Middle frontal gyrus (tissue), 1 donor: ENCODE results near the gene USP28.

Experiments
- DNase-seq: peaks from one replicate; pipeline ENCODE4 v3.0.0-alpha.2; 2015; ENCODE audit warnings: low spot score; ENCODE audit errors: extremely low spot score

Gene USP28

DNA sequence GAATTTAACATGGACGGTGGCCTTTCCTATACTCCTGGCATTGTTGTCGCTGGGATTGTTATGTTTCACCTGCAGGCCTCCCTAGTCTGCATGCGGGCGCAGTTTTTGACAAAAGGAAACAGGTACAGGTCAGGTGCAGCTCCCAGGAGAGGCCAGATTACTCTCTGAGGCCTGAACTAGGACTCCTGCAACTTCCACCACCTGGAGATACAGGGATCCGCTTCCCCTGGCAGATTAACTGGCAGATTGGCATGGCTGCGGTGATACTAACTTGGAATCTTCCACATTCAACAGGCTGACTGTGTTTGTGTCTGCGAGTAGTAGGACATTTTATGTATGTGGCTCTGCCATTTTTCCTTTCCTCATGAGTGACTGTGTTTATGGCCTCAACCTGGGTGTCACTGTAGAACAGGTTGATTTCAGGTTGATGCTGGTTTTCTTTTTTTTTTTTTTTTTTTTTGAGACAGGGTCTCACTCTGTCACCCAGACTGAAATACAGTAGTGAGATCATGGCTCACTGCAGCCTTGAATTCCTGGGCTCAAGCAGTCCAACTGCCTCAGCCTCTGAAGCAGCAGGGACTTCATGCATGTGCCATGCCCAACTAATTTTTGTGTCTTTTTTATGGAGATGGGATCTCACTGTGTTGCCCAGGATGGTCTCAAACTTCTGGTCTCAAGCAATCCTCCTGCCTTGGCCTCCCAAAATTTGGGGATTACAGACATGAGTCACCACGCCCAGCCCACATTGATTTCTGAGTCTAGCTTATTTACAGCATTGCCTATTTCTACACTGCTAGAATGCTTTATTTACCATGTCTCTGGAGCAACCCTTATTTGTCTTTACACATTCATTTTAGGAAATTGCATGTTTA is 1.7 kb upstream of the USP28 start:
- DNase-seq = no peak

DNA sequence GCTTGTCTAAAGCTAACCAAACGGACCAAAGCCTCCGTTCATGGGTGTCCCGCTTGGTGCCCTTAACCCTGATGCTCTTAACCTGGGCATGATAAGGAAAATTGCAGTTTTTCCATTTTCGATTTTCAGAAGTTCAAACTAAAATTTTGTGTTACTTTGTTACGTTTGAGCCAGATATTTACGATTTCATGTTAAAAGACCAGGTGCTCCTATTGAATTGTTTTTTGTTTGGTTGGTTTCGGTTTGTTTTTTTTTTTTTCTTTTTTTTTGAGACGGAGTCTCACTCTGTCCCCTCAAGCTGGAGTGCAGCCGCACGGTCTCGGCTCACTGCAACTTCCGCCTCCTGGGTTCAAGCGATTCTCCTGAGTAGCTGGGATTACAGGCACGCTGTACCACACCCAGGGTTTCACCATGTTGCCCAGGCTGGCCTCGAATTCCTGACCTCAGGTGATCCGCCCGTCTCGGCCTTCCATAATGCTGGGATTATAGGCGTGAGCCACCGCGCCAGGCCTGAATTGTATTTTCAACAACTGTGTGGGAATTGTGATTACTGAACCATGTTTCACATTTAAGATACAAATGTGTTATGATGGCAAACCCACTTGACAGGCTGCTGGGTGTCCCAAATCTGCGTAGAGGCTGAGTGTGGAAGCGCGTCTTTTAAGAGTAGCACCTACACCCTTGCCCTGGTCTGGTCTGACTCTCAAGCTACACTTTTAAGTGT is 864 bp upstream of the USP28 start:
- no peak for DNase-seq

DNA sequence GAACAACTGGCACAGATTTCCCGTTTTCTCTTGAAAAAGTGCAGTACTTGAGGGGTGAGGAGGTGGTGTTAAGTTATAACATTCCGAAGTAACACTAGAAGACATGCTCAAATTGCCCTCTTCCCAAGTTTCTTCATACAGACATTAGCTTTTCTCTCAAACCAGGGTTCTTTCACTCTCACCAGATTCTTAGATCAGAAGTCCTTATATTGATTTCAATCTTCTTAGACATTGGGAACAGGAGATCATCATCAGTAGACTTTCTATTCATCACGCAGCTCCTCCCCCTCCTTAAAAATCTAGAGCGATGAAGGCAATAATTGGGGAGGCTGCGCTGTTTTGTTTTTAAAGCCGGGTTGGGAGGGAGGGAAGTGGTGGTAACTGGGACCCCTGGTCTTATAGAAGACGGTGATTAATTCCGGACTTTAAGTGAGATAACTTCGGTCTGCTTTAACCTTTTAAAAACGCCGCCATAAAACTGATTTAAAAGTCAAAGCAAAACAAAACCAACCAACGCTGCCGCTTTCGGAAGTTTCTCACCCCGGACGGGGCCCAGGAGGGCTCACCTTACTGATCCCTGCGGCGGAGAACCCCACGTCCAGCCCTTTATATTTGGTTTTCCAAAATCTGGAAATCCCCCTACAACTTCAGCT is 665 bp downstream of the USP28 start:
- no peak for DNase-seq

DNA sequence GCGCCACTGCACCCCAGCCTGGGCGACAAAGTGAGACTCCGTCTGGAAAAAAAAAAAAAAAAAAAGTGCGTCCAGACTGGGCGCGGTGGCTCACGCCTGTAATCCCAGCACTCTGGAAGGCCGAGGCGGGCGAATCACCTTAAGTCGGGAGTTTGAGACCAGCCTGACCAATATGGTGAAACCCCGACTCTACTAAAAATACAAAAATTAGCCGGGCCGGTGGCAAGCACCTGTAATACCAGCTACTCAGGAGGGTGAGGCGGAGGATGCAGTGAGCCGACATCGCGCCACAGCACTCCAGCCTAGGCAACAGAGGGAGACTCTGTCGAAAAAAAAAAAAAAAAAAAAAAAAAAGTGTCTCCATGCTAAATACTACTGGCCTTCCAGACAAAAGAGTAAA is 1.3 kb downstream of the USP28 start:
- DNase-seq = no peak

- DNase-seq = no peak
Observed at GRCh38 chr11:113873236-113873626, 2.1 kb downstream of the USP28 start.

GRCh38 chr11:113871336-113871735 is 4.0 kb downstream of the USP28 start:
- DNase-seq = no peak

DNA sequence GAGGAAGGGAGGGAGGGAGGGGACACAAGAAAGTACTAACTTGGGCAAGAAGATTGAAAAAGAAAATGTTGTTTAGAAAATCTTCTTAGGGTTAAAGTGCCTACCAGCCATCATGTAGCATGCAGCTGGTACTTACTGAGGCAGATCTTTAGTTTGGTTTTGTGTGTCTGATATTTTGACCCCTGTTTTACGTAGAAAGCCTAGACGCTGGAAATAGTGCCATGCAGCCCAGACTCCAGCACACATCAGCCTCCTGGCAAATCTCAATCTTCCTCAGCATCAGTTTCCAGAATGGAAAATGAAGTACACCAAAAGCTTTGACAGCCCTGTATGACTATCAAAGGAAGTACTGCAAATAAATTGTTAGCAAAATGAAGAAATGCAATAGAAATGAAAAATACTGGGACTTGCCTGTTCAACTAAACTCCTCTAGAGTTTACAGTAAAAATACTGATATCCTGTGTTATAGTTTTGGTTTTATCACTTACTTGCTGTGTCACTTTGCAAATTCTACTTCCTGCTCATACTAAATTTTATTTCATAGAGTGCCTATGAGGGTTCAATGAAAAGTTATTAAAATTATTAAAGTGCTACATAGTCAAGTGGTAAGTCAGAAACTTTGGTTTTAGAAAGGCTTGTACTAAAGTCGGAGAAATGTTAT is 7.4 kb downstream of the USP28 start:
- no peak for DNase-seq

DNA sequence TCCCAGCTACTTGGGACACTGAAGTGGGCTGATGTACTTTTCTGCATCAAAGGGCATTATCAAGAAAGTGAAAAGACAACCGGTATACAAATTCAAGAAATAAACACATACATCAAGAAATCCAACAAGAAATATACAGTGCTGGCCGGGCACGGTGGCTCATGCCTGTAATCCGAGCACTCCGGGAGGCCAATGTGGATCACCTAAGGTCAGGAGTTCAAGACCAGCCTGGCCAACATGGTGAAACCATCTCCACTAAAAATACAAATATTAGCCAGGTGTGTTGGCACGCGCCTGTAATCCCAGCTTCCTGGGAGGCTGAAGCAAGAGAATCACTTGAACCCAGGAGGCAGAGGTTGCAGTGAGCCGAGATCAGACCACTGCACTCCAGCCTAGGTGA is 9.5 kb downstream of the USP28 start:
- DNase-seq = no peak

DNA sequence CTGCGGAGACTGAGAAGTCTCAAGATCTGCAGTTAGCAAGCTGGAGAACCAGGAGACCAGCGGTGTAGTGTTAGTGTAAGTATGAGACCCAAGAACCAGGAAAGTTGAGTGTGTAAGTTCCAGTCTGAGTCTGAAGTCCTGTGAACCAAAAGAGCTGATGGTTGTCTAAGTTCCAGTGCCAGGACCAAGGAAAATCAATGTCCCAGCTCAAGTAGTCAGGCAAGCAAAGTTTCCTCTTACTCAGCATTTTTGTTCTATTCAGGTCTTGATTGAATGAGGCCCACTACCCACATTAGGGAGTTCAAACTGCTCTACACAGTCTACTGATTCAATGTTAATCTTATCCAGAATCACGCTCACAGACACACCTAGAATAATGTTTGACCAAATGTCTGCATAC is 11.0 kb downstream of the USP28 start:
- DNase-seq = no peak

DNA sequence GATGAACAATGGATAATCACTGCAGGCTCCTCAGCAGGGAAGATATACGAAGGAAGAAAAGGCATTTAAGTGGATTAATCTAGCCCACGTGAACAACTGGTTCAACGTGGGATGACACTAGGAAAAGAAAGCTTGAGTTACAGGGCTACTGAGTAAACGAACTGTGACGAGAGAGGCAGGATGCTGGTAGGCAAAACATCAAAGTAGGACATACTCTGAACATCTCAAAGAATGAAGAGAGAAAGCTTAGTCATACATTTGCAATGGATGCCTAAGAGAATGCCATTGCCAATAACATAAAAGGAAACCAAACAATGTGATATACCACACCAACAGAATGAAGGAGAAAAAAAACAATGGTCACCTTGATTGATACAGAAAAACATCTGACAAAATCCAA is 12.9 kb downstream of the USP28 start:
- no peak for DNase-seq

DNA sequence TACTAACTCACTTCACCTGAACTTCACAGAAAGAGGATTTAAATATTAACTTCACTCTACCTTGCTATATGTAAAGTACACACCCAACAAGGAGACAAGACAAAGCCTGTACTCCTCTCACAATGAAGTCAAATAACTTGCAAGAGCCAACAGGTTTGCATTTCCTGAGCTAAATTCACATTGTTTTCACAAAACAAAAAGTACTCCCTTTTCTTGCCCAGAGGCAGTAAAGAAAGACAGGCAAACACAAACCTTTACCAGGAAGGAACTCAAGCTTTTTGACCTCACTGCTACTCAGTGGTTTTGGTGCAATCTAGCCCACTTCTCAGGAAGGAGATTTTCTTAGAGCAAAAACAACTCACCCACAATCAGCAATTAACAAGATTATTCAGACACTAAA is 15.7 kb downstream of the USP28 start:
- no peak for DNase-seq

DNA sequence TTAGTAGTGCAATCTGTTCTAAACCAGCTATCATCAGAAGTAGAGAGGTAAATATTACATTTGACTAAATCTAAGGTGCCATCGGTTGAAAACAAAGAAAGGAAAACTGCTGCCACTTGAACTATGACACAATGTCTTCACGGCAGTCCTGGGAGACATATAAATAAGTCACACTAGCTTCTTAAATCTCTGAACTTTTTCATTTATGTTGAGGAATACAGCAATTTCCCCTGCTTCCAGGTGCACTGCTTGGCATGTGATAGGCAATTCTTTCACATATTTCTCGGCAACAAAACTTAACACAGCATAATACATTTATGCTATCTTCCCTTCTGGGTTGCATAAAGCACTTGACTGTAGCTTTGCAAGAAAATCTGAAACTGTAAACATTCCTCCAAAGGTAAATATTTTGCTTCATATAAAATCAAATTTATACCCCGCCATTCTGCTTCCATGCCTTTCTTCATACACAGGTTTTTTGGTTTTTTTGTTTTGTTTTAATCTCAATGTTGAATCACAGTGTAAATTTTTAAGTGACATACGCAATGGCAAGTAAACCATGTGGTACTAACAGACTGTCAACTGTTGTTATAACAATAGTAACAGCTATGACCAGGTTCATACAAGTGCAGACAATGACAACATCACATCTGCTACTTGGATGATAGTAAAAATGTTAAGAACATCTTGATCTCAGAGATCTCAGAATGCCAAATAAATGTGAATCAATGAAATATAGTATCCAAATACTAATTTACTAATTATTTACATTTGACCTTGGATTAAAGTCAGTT is 18.2 kb downstream of the USP28 start:
- no peak for DNase-seq

GRCh38 chr11:113855803-113856202 is 19.6 kb downstream of the USP28 start:
- DNase-seq = no peak

DNA sequence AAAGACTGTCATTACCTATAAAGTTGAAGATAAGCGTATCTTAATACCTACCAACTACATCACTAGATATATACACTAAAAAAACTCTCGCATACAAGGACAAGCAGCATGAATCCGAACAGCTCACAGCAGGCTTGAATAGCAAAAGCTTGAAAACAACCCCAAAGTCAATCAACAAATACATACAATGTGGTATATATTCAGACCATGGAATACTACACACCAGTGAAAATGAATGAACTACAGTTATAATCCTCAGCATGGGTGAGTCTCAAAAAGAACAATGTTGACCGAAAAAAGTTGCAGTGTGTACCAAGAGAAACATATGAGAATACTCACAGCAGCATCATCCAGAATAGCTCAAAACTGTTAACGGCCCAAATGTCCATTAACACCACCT is 25.2 kb downstream of the USP28 start:
- no peak for DNase-seq

DNA sequence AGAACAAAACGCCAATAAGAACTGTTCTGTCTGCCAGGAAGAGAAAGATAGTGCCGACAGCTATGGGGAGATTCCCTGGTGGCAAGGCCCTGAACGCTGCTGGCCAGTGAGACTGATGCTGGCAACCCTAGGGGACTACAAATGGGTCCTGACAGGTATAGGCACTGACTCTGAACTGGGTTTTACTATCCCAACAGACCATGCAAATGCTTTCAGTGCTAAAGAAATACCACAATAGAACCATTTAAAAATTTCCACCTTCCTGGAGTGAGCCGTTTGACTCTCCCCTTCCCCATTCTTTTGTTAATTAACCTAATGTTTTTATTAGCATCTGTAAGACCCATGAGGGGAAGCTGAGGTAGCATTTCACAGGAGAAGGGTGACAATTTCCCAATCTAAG is 25.7 kb downstream of the USP28 start:
- DNase-seq = no peak

DNA sequence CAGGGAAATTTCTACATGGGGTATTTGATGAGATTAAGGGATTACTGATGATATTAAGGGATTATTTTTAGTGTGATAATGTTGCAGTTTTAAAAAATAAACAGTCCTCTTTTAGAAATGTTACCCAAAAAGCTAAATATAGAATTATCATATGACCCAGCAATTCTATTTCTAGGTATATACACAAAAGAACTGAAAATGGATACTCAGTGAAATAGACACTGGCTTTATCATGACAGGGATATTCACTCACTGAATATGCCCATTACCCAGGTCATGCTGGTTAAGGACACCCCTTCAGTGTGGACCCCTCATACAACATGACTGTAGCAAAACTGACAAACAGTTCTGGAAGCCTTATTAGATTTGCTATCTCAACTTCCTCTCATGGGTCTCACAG is 27.8 kb downstream of the USP28 start:
- DNase-seq = no peak

- DNase-seq = no peak
Observed at GRCh38 chr11:113847111-113847510, 28.3 kb downstream of the USP28 start.

- no peak for DNase-seq
Observed at GRCh38 chr11:113841691-113842090, 33.7 kb downstream of the USP28 start.

GRCh38 chr11:113840932-113841664 is 34.3 kb downstream of the USP28 start:
- DNase-seq = no peak

GRCh38 chr11:113839842-113840241 is 35.5 kb downstream of the USP28 start:
- DNase-seq = no peak
